GM21526 (cell line): ENCODE results near the gene SOCS6.
A peak's percentile ranks its signal among the peaks of the same experiment; 100 is the strongest.
"Not testable (repeated sequence)": the region's sequence is repeated elsewhere in the genome, so short reads cannot be mapped to it uniquely, and the experiment has no call there.

Source experiments
- ATAC-seq: cut with Tn5 transposase; IDR thresholded peaks from one replicate; pipeline ENCODE4 v1.9.1; 2021; ENCODE audit warnings: moderate library complexity; ENCODE audit not compliant: unreplicated experiment, low FRiP score

Gene SOCS6

GRCh38 chr18:70288851-70289328, at the start of gene SOCS6:
SOCS6 (plus strand) TSS chr18:70289045; CDS start chr18:70324669, 35,624 bp downstream.
- peak; percentile 73 for ATAC-seq

- no peak for ATAC-seq
Measured at GRCh38 chr18:70243131-70243929, 45.5 kb upstream of the SOCS6 start.

- no peak for ATAC-seq
Measured at GRCh38 chr18:70246061-70246466, 42.8 kb upstream of the SOCS6 start.

- no peak for ATAC-seq
Measured at GRCh38 chr18:70249118-70249517, 39.7 kb upstream of the SOCS6 start.

GRCh38 chr18:70249861-70250260, 39.0 kb upstream of the SOCS6 start:
- ATAC-seq, result not testable (repeated sequence)

GRCh38 chr18:70250781-70251180, 38.1 kb upstream of the SOCS6 start:
- ATAC-seq, result no peak

- no peak for ATAC-seq
Measured at GRCh38 chr18:70256184-70256583, 32.7 kb upstream of the SOCS6 start.

GRCh38 chr18:70256994-70257393, 31.9 kb upstream of the SOCS6 start:
- no peak for ATAC-seq

- no peak for ATAC-seq
Measured at GRCh38 chr18:70258243-70258642, 30.6 kb upstream of the SOCS6 start.

- no peak for ATAC-seq
Measured at GRCh38 chr18:70260683-70261082, 28.2 kb upstream of the SOCS6 start.

- no peak for ATAC-seq
Measured at GRCh38 chr18:70261141-70261788, 27.6 kb upstream of the SOCS6 start.

- ATAC-seq, result no peak
Measured at GRCh38 chr18:70263336-70263735, 25.5 kb upstream of the SOCS6 start.

GRCh38 chr18:70271742-70272141, 17.1 kb upstream of the SOCS6 start:
- ATAC-seq, result no peak

GRCh38 chr18:70273021-70273420, 15.8 kb upstream of the SOCS6 start:
- no peak for ATAC-seq

GRCh38 chr18:70276416-70277191, 12.2 kb upstream of the SOCS6 start:
- ATAC-seq, result no peak

- no peak for ATAC-seq
Measured at GRCh38 chr18:70279470-70279869, 9.4 kb upstream of the SOCS6 start.

- ATAC-seq, result no peak
Measured at GRCh38 chr18:70280007-70280925, 8.6 kb upstream of the SOCS6 start.

- ATAC-seq, result no peak
Measured at GRCh38 chr18:70284976-70285620, 3.7 kb upstream of the SOCS6 start.

- no peak for ATAC-seq
Measured at GRCh38 chr18:70287731-70288130, 1.1 kb upstream of the SOCS6 start.
